Dedifferentiated amniotic fluid mesenchymal stem cell (primary cell): ENCODE measurements around the gene BTBD18.
A peak's percentile ranks its signal among the peaks of the same experiment; 100 is the strongest.

Experiments
- DNase-seq: peaks from one replicate; pipeline ENCODE4 v3.0.0-alpha.2; 2016; ENCODE audit errors: extremely low spot score

Gene BTBD18

DNA sequence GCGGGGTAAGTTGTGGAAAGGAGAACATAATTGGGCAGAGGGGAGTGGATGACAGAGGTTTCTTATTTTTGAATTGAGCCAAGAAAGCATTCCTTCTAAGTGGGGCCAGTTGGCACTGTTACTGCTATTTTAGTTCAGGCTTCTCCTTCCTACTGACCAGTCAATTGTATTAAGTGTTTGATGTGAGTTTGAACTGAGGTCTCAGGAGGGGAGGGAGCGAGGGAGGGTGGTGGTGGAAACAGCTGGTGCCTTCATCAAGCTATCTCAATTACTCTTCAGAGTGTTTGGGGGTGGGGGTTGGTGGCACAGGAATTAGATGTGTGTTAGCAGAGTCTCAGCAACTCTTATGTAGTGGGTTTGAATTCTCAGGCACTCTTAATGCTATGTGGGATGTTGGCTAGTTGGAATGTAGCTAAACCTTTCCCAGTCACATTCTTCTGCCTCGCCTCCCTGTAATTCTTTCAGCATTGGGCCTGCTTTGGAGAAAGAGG is 24.5 kb upstream of the BTBD18 start:
- DNase-seq, result peak; percentile 37

DNA sequence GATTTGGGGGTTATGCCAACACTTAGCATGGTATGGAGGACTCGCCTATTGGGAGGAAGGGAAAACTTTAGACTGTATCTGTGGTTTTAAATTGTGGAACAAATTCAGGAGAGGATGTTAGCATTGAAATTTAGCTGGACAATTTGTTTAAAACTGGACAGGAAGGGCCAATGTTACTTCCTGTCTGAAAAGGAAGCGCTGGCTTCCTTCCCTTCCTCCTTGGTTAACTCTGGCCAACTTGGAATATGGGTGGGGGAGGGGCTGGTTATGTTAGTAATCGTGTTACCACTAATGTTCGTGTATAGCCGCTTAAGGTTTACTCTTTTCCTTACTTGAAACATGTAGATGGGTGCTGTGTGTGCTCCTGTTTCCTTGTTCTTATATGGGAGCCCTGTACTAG is 23.9 kb upstream of the BTBD18 start:
- DNase-seq, result no peak

DNA sequence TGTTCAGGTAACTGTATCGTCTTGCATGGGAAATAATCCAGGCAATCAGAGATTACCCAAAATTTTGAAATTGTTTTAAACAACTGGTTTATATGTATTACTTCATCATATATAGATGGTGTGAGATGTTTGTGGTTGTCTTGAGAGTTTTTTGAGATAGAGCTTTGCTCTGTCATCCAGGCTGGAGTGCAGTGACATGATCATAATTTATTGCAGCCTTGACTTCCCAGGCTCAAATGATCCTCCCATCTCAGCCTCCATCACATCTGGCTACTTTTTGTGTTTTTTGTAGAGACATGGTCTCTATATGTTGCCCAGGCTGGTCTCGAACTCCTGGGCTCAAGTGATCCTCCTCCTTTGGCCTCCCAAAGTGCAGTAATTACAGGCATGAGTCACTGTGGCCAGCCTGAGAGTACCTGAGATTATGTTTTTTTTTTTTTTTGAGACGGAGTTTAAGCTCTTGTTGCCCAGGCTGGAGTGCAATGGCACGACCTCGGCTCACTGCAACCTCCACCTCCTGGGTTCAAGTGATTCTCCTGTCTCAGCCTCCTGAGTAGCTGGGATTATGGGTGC is 21.5 kb upstream of the BTBD18 start:
- DNase-seq, result no peak

DNA sequence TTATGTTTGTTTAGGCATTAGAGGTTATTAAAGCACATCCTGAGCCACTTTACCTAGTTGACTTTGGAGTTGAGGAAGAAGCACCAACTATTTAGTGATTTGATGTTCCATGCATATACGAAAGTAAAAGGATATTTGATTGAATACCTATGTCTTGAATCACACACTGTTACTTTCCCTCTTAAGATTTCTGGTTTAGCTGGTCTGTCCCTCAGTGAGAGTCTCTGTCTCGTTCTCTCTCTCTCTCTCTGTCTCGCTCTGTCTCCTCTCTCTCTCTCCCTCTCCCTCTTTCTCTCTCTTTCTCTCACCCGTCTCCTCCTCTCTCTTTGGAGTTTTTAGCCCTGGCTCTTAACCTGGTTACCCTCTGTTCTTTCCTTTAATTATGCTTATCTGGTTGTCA is 20.9 kb upstream of the BTBD18 start:
- DNase-seq, result no peak

DNA sequence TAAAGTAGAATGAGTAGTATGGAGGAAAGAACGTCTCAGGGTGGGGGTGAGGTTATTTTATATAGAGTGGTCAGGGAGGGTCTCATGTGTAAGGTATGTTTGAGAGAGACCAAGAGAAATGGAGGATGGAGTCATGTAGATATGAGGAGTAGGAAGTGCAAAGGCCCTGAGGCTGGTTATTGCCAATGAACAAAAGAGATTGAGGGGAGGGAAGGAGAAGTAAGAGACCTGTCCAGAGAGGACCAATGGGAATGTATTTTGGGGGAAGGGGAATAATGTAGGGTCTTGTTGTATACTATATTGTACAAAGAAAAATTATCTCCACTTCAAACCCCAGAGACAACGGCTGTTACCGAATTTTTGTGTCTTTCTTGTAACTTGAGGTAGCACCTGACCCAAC is 19.7 kb upstream of the BTBD18 start:
- DNase-seq, result no peak

DNA sequence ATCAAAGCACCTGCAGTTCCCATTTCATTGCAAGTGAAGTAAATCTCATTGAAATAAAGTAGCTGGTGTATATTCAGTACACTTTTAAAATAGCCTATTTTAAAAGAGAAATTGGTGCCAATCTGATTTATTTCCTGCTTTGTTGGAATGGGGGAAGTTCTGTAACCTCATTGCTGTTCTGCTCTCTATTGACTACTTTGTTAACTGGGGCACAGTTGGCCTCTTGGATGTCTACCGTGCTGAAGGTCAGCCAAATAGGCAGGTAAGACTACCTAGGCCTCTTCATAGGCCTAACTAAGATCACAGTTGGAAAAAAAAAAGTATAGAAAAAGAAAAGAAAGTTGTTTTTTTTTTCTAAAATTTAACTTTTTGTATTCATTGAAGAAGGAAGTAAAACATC is 19.2 kb upstream of the BTBD18 start:
- no peak for DNase-seq

DNA sequence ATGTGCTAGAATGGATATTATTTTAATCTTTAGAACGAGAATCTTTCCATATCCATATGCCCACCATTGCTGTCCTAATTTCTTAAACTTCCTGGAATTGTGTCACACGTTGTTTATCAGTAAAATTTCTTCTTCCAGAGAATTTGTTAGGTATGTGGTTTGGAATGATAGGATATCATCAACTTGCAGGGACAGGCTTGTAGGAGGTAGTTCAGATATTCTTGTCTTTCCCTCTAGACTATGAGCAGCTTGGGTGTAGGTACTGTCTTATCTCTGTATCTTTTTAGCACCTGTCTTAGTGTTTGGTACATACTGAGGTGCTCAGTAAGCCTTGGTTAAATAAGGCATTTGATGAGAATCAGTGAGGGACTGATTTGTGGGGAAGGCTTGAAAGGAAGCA is 13.4 kb upstream of the BTBD18 start:
- DNase-seq, result no peak

DNA sequence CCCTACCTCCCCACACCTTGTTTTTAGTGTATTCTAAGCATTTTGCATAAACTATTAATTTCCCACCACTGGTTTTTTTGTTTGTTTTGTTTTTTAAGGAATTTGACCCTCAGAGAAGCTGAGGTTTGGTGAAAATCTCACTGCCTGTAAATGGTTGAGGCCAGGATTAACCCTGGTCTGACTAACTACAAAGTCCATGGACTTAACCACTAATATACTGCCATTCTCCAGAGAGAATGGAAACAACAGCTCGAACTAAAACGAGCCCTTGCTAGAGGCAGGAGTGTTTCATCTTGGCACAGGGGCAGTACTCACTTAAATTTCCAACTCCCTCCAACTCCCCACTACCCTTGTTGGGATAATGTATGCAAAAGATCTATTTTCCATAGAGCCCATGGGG is 12.9 kb upstream of the BTBD18 start:
- no peak for DNase-seq

DNA sequence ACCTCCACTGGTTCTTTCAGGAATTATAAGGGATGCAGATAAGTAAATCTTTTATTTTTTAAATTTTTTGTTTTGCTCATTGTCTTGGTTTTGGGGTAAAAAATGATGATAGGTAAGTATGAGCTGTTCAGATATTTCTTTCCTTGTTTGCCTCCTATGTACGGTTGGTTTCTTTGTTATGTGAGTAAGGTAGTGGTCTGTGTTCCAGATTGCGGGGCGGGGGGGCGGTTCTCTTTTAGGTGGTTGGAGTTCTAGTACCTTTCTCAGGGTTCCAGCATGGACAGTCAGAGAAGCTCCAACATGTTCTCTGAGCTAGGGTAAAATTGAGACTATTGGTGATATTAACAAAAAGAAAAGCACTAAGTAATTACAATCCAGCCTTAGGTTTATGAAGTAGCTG is 12.4 kb upstream of the BTBD18 start:
- no peak for DNase-seq

DNA sequence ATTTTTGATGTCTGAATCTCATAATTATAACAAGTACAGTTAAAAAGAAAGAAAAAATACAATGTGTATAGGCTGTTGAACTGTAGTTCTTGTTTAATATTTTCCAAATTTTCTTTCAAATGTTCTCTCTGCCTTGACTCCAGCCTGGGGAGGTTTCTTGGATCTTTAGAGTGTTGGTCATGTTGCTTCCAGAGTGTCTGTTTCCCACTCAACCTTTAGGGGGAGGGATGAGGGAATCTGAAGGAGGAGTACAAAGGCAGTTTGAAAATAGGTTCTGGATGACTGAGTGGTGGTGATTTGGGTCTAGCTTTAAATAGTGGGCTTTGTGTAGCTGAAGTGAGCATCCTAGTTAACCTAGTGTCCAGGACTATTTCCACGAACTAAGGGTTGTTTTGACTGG is 11.9 kb upstream of the BTBD18 start:
- peak; percentile 56 for DNase-seq

DNA sequence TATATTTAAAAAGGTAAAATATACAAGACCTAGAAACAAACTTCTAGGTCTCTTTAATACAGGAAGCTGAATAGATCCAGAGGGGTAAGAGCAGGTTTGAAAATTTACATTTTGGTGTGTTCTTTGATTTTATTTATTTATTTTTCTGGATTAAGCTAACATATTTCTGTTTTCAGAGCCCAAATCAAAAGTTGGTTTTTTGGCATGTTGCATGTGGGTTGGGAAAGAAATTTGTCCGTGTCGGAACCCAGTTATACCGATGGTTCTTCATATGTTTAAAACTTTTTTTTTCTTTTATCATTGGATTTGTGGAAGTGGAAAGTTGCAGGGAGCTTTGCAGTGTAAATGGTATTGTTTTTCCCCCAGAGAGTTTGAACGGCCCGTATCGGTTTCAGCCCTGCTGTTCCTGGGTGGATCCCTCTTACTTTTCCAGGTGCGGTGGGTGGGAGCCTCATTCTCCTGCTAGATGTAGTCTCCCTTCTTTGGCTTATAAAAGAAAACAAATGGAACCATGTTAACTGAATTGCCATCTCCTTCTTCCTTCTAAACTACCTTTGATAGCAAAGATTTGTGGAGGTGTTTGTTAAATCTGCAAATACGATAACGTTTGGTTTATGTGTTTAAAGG is 10.7 kb upstream of the BTBD18 start:
- DNase-seq, result no peak

DNA sequence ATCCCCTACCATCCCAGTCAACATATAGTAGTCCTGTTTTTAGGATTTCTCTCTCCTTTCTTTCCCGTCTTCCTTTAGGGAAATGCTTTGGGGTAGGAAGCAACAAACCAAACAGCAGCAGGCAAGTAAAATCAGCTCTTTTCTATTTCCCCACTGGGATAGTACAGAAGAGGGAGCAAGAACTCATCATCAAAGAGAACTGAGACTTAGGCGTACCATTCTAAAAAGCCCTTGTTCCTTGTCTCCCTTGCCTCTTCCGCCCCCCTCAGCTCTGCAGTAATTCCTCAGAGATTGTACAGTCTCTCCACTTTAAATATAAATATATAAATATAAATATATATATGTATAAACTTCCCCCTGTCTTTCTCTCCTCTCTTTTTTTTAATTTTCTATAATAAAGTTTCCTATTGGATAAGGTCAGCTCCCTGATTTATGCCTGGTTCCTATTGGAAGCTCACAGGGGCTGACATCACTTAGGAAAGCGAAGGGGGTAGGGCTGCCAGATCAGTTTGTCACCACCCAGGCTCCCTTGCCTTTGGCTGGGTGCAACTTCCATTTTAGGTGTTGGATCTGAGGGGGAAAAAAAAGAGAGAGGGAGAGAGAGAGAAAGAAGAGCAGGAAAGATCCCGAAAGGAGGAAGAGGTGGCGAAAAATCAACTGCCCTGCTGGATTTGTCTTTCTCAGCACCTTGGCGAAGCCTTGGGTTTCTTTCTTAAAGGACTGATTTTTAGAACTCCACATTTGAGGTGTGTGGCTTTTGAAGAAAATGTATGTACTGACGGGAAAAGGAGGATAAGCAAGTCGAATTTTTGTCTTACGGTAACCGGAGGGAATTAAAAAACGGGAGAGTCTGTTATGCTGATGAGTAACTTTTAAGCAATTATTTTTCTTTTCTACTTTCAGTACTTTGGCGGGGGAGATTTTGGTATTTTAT is 9.9 kb upstream of the BTBD18 start, which contains the start of gene CTNND1:
TSS of gene CTNND1 (plus strand) at position 502 of the 934 bp plus-strand sequence. CDS start 29,677 bp downstream, outside the sequence.
- DNase-seq, result peak; percentile 99

DNA sequence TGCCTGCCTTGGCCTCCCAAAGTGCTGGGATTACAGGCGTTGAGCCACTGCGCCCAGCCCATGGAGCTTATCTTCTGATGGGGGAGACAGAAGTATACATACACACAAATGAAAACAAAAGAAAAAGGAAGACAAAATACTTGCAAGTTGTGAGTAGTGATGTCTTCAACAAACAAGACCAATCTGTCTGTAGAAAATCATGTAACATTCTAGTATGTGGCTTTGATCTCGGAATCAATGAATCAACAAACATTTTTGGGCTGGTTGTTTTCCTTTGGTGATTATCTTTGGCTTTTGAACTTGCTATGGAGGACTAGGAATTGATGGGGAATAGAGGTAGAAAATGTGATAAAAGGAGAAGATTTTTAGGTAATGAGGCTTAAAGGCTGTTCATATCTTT is 6.6 kb upstream of the BTBD18 start:
- DNase-seq, result no peak

DNA sequence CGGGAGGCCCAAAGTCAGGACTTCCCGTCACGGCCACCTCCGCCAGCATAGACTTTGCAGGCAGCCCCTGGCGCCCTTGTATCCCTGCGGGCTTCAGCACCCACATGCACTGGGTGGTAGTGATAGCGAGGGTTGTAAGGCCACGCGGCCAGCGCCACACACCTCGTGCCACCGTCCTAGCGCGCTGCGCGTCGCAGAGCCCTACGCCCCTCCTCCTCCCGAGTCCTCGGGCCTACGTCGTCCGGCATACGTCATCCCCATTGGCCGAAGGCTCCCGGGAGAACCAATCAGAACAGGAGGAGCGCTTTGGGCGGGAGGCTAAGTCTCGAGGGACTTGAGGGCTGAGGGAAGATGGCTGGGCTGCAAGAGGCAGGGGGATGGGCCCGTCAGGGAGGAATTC is 1.3 kb upstream of the BTBD18 start:
- DNase-seq, result no peak

DNA sequence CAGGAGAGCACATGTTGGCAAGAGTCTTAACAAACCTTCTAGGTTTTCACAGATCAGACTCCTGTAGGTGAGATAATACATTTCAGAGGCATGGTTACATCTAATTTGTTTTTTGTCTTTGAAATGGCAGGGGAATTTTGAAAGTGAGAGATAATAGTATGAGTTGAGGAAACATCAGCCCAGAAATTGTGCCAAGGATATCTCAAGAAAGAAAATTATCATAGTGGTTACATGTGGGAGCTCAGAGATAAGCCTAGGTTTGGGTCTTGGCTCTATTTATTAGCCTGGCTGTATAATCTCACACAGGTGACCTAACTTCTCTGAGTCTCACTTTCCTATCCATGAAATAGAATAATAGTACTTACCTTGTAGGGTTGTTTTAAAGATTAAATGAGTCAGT is 443 bp downstream of the BTBD18 start:
- DNase-seq, result no peak

DNA sequence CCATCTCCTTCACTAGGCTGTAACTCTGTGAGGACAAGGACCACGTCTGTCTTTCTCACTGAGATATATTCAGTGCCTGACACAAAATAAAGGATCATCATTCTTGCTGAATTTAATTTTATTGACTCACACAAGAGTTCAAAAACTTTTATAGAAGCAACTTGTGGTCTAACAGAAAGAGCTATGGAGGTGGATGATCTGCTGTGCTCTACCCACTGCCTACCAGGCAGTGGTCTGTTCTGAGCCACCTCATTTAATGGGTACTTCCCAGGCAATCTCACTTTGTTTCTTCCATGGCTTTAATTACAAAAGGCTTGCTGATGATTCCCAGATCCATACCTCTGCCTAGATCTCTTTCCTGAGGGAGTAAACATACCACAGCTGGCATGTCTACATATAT is 4.7 kb downstream of the BTBD18 start:
- DNase-seq, result no peak

DNA sequence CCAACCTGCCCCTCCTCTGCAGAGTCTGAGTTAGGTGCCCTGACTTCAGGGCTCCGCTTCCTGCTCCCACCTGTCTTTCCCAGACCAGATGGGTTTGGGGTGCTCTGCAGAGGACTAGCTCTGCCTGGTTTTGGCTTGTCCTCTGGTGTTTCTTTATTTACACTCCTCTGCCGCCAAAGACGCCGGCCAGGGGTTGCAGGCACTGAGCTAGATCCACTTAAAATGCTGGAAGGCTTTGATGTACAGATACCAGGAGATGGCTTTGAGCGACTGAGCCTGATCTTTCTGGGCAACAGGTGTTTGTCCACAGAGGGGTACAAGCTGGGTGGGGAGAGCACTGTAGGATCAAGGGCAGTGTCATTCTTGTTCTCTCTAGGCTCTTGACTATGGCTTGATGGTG is 6.4 kb downstream of the BTBD18 start:
- DNase-seq, result no peak

DNA sequence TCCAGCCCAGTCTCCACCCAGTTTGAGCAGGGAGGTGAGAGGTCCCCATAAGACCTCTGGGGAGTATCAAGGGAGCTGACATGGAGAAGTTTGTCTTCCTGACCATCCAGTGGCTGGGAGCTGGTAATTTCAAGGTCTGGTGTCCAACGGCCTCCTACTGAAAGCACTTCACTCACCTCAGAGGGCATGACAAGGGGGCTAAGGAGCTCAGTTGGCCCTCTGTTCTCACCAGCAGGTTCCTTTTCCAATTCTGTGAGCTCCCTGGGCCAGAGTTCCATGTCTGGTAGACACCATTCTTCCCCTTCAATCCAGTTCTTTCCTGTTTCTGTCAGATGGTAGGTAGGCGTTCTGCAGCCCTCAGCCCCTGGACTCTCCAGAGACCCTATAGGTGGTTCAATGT is 7.3 kb downstream of the BTBD18 start:
- DNase-seq, result no peak

DNA sequence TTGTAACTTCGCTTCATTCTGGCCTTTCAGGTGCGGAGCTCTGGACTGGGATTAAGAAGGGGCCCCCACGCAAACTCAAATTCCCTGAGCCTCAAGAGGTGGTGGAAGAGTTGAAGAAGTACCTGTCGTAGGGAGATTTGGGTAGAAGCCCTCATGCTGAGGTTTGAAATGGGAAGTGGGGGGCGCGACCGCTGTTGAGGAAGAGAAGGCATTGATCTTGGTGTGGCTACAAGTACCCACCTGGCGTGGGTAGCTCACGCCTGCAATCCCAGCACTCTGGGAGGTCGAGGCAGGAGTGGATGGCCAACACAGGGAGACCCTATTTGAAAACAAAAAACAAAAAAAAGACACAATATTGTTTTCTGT is 9.5 kb downstream of the BTBD18 start:
- no peak for DNase-seq

DNA sequence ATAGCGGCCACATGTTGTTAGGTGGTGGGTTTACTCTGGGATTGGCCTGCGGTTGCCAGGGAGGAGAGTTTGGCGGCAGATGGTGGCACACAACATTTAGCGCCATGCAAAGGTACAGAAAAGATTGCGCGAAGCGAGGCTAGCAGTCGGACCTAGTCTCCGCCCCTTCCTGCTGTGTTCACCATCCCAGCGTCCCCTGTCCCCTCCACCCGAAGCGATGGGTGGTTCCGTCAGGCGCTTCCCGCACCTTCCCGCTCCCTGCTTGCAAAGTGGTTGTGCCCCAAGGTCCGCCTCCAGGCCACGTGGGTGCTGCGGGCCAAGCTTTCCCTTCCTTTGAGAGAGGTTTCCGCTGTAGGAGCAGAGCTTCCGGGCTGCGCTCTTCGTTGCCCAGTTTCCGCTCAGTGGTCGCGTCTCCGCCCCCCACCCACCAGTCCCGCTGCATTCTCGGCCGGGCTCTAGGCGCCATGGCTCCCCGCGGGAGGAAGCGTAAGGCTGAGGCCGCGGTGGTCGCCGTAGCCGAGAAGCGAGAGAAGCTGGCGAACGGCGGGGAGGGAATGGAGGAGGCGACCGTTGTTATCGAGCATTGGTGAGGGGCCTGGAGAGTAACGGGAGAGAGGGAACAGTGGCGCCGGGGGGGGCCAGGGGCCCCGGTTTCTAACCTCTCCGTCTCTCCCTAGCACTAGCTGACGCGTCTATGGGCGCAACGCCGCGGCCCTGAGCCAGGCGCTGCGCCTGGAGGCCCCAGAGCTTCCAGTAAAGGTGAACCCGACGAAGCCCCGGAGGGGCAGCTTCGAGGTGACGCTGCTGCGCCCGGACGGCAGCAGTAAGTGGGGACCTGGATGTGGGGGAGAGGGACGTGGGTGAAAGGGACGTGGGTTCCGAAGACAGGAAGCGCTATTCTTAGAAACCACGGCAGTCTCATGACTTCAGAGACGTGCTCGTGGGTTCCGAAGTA is 10.2 kb downstream of the BTBD18 start, which contains the start of gene SELENOH:
TSS of gene SELENOH (plus strand) at position 360 of the 955 bp plus-strand sequence. CDS start at position 465, 105 bp downstream.
- DNase-seq, result peak; percentile 95

DNA sequence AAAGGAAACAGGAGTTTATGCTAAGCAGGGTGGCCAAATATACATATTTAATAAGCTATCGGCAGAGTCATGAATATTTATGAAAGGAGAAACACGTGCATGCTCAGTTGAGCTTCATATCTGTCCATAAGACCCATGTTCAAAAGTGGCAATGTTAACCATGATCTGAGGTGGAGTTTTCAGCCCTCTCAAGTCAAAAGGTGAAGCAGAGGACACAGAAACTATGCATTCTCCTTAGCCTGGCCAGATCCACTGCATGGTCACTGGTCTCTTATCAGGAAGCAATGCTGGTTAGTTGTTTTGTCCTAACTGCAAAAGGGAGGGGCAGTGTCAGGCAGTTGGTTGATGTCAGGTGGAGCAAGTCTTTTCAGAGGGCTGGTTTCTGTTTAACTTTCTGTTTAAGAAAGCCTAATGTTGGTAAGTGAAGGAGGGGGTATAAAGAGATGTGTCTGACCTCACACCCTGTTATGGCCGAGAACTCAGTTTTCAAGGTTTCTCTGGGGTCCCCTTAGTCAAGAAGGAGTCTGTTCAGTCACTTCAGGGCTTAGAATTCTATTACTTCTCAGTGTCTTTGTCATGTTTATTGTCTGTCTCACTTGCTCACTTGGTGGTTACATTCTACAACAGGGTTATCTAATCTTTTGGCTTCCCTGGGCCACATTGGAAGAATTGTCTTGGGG is 15.9 kb downstream of the BTBD18 start:
- no peak for DNase-seq
